GM21786 (cell line): ENCODE measurements around the gene LPP.
"Not testable (repeated sequence)": the region's sequence is repeated elsewhere in the genome, so short reads cannot be mapped to it uniquely, and the experiment has no call there.

Experiments
- ATAC-seq: cut with Tn5 transposase; IDR thresholded peaks from one replicate; pipeline ENCODE4 v1.9.1; 2021; ENCODE audit not compliant: unreplicated experiment

LPP gene

DNA sequence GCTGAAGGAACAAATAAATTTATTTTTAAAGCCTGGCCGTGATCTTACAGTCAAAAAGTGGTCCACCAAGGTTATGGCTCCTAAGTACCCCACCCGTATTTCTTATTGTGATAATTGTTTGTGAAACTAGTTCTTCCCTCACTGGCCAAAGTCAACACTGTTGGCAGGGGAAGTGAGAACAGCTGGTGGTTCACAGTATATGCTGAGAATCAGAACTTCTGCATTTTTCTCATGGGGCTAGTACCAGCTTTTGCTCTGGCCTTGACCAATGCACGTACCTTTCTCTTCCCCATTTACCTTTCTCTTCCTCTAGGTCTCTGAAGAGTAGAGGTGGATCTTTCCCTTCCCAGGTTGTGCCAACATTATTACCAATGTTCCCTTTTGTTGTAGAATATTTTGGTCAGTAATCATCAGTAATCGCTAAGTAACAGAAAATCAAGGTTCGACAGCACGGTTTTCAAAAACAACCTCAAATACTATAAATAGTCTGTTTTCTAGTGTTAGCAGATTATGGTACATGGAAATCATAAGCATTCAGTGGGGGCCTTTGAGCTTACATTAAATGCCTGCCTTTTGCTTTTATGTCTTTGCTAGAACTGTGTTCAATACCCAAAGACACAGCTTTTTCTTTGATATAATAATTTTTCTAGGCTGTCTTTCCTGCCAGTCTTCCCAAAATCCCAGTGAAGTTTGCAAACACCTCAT is 268.0 kb downstream of the LPP start:
- peak; percentile 99 for ATAC-seq

GRCh38 chr3:188427981-188428380 is 274.0 kb downstream of the LPP start:
- ATAC-seq: not testable (repeated sequence)

- ATAC-seq: no peak
Observed at GRCh38 chr3:188431040-188431439, 277.1 kb downstream of the LPP start.

DNA sequence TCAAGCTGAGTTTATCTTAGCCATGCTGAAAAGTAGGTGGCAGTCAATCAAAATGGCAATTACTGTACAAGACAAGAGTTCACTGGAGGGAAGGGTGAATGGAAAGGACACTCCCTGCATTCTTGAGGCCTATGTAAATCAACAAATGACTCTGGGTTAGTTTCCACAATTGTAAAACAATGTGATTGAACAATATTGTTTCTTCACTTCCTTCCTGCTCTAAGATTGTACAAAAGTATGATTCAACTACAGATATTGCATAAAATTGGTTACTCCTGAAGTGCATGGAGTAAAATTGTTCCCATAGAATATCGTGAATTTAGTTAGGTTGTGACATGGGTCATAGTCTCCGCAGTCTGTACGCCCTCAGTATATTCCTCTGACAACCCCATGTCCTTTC is 277.6 kb downstream of the LPP start:
- no peak for ATAC-seq

DNA sequence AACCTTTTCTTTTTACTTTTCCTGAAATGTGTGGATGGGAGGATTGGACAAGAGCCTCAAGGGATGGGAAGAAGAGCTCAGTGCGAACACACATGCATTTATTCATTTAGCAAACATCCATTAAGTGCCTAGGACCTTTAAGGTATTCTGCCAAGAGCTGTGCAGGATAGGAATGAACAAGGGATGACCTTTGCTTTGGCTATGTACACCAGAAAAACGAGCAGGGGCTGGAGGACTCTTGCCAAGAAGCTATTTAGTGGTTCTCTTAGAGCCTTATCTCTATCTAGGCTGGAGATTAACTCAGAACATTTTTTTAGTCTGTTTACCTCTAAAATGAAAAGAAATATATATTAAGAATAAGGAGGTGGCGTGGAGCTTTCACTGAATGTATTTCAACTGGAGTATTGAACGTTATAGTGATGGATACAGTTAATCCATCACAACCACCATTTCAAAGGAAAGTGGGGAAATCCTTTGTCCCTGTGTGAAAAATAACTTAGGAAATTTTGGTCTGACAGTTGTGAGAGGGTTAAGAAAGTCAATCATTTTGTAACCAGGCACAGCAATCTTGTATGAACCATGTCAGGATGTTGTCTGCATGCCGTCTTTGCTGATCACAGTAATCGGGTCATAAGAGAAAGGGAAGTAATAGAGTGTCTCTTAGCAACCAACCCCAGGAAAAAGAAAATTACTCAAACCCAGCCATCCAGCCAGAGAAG is 279.0 kb downstream of the LPP start:
- no peak for ATAC-seq

DNA sequence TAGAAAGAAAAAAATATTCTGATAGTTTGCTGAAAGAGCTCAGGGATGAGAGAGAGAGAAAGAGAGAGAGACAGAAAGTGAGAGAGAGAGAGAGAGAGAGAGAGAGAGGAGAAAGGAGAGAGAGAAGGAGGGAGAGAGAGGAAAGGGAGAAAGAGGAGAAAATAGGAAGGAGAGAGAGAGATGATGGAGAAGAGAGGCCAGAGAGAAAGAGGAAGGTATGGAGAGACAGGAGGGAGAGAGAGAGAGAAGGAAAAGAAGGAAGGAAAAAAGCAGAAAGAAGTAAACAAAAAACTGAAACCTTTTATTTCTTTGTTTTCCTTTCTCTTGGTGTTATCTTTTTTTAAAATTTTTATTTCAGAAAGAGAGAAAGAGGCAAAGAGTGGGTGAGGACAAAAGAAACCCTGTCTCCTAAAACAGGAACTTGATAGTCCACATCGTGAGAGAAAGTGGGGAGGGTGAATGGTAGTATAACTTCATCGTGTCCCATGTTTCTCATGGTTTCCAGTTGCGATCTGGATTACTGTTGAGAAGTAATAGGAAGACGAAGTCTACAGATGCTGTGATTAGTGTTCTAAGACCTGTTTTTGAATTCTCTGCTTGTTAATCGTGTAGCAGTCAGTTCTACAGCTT is 279.7 kb downstream of the LPP start:
- ATAC-seq: no peak

GRCh38 chr3:188434594-188434993 is 280.6 kb downstream of the LPP start:
- no peak for ATAC-seq

GRCh38 chr3:188435266-188435665 is 281.3 kb downstream of the LPP start:
- no peak for ATAC-seq

DNA sequence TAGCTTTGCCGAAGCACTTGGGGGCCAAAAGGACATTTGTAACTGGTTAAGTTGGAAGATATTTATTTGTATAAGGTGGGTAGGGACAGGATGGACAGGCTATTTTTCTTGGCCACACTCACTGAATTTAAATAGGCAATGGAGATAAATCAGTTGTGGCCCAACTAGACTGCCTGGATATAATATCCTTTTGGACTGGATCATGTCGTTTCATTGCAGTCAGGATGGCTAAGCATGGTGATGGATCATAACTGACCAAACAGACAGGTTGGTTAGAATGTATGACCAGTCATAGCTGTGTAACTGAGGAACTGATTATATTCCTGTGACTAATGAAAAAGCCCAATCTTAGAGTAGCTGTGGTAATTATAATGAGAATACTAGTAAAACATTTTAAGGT is 284.0 kb downstream of the LPP start:
- ATAC-seq: no peak

GRCh38 chr3:188439080-188439479 is 285.1 kb downstream of the LPP start:
- ATAC-seq: peak; percentile 91

GRCh38 chr3:188440340-188440972 is 286.5 kb downstream of the LPP start:
- no peak for ATAC-seq

GRCh38 chr3:188442430-188442829 is 288.5 kb downstream of the LPP start:
- ATAC-seq: no peak

DNA sequence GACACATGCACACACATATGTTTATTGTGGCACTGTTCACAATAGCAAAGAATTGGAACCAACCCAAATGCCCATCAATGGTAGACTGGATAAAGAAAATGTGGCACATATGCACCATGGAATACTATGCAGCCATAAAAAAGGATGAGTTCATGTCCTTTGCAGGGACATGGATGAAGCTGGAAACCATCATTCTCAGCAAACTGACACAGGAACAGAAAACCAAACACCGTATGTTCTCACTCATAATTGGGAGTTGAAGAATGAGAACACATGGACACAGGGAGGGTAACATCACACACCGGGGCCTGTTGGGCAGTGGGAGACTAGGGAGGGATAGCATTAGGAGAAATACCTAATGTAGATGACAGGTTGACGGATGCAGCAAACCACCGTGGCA is 291.2 kb downstream of the LPP start:
- ATAC-seq: not testable (repeated sequence)

- ATAC-seq: peak; percentile 76
Observed at GRCh38 chr3:188446014-188446413, 292.1 kb downstream of the LPP start.

DNA sequence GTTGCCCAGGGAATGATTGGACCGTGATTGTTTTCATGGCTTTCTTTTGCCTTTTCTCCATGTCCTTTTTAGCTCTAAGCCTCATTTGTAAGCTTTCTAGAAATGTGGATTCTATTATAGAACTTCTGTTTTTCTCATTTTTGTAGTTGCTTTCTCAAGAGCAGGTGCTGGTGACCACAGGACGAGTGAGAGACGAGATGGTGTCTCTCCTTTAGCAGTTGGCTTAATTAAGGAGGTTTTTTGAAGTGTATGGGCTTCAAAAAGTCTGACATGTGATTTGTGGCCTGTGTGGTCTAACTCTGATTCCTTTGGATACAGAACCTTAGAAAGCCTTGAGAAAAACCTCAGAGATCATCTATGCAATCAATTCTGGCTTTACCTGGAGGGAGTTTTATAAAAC is 292.8 kb downstream of the LPP start:
- peak; percentile 45 for ATAC-seq

- ATAC-seq: no peak
Observed at GRCh38 chr3:188448813-188449212, 294.9 kb downstream of the LPP start.

DNA sequence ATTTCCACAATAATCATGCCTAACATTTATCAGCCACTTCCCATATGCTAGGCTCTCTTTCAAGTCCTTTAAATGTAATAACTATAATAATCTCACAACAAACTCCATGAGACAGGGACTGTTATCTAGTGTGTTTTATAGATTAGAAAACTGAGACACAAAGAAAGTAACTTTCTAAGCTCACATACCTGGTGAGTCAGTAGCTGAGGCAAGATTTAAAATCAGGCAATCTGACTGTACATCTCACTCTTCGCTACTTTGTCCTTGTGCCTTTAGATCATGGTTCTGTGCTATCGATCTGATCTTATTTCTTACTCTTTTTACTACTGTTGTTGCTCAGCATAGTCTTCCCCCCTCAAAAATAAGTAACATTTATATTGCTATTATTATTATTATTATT is 295.5 kb downstream of the LPP start:
- ATAC-seq: no peak

DNA sequence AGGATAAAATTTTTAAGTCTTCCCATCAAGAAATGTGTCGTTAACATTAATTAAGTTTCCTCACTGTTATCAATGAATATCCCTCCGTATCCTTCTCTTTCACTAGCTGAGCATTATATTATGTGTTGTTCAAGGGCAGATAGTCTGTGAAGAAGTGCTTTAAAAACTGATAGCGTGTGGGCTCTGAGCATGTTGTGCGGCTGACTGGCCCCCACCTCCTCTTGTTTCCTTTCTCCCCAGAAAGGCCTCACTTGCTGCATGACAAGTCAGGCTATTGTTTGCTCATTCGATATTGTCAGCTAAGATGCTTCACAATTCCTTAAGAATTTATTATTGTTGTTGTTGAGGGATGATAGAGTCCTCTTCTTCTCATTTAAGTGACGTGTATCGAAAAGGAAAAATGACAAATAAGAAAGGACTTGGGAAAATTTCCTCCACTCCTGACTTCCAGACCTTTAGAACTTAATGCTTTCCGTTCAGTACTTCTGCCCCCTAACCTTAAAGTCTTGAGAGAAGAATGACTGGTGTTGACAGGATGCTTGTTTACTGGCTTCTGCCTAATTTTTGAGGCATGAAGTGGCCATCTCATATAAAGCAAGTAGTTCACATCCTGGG is 298.3 kb downstream of the LPP start:
- no peak for ATAC-seq

- no peak for ATAC-seq
Observed at GRCh38 chr3:188453431-188454384, 299.8 kb downstream of the LPP start.

DNA sequence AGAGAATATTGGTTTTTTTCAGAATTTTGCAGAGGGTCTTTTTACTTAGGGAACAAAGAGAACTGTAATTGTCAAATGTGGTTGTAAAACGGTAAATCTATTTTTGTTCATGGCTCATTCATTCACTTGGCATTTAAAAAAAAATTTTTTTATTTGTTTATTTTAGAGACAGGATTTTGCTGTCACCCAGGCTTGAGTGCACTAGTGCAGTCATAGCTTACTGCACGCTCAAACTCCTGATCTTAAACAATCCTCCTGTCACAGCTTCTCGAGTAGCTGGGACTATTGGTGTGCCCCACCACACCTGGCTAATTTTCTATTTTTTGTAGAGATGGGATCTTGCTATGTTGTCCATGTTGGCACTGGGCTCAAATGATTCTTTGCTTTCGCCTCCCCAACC is 301.8 kb downstream of the LPP start:
- no peak for ATAC-seq
